Measurements from ENCODE around the gene EZH2.

DNA sequence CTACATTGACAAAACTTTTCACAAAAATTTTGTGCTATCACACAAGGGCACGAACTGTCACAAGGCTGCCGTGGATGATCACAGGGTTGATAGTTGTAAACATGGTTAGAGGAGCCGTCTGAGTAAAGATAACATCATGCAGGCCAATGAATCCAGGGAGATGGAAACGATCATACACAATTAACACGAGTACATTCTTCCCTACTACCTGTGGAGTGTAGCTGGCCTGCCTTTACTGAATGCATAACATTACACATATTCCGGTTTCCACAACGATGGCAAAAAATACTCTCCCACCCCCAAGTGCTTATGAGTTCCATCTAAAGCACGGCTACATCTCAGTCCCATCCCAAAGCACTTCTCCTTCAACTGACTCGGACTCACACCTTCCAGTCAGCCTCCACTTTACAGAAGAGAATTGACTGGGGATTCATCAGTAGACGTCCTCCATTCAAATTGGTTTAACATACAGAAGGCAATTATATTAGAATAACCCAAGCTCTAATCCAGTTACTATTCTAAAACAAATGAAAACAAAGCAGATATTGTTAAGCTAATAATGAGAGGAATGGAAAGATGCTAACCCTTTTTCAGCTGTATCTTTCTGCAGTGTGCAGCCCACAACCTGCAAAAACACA is 69.0 kb downstream of the EZH2 start:
- TF ChIP-seq, protein P1, sequence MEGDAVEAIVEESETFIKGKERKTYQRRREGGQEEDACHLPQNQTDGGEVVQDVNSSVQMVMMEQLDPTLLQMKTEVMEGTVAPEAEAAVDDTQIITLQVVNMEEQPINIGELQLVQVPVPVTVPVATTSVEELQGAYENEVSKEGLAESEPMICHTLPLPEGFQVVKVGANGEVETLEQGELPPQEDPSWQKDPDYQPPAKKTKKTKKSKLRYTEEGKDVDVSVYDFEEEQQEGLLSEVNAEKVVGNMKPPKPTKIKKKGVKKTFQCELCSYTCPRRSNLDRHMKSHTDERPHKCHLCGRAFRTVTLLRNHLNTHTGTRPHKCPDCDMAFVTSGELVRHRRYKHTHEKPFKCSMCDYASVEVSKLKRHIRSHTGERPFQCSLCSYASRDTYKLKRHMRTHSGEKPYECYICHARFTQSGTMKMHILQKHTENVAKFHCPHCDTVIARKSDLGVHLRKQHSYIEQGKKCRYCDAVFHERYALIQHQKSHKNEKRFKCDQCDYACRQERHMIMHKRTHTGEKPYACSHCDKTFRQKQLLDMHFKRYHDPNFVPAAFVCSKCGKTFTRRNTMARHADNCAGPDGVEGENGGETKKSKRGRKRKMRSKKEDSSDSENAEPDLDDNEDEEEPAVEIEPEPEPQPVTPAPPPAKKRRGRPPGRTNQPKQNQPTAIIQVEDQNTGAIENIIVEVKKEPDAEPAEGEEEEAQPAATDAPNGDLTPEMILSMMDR (conservative IDR thresholded peaks at IDR 0.05 in 1 of 2, IDR thresholded peaks at IDR 0.05 in 1 of 2; ENCODE audit: extremely low read depth in 1 of 2, insufficient read depth in 1 of 2, low read depth in 1 of 2, low read length in 2 of 2): no peak
- no peak for TF ChIP-seq EZH2 (IDR thresholded peaks at IDR 0.05; ENCODE audit: borderline replicate concordance, low read length)

All from mammary epithelial cell (primary cell).